WTC11 (cell line): ENCODE data around the gene ATP5PF. TPM values are rescaled to one million over a fixed set of nuclear protein-coding genes. Genes with fewer than 3 reads are reported as not detected.

Source experiments
- ATAC-seq: fragments of 200-7000 bp; cut with Tn5 transposase; 2 replicates; pipeline ENCODE4 v1.10.0; 2021; ENCODE audit warnings: mild to moderate bottlenecking, moderate library complexity
- CTCF ChIA-PET: fragments of 300-600 bp; sonication (Branson Sonifier 250); formaldehyde crosslinking; loops from one replicate; lab custom pipeline; 2021; ENCODE audit warnings: antibody characterized with exemption; lab: Charles Lee
- POLR2A ChIA-PET: fragments of 350-600 bp; sonication (Branson Sonifier 250); formaldehyde crosslinking; loops from one replicate; lab custom pipeline; 2021; ENCODE audit warnings: antibody characterized with exemption; lab: Charles Lee
- DNase-seq: peaks from one replicate; pipeline ENCODE4 v3.0.0; 2021; ENCODE audit warnings: low spot score
- H3K27ac Mint-ChIP-seq: 2 replicates; pipeline ENCODE4 v1.8.0; 2021; ENCODE audit warnings: mixed read lengths
- H3K27me3 Mint-ChIP-seq: 2 replicates; pipeline ENCODE4 v1.8.0; 2021; ENCODE audit warnings: low read depth, mild to moderate bottlenecking, moderate library complexity, mixed read lengths
- H3K36me3 Mint-ChIP-seq: 2 replicates; pipeline ENCODE4 v1.8.0; 2021; ENCODE audit warnings: mixed read lengths
- H3K4me1 Mint-ChIP-seq: 2 replicates; pipeline ENCODE4 v1.8.0; 2022; ENCODE audit warnings: mixed read lengths
- H3K4me3 Mint-ChIP-seq: 2 replicates; pipeline ENCODE4 v1.8.0; 2021; ENCODE audit warnings: mild to moderate bottlenecking, moderate library complexity, mixed read lengths
- H3K9me3 Mint-ChIP-seq: 2 replicates; pipeline ENCODE4 v1.8.0; 2021; ENCODE audit warnings: mixed read lengths
- AR ChIP-seq: fragments of 250-450 bp; sonication (Bioruptor Pico); IDR thresholded peaks from 2 replicates; pipeline ENCODE4 v1.9.0; 2021; ENCODE audit warnings: mild to moderate bottlenecking
- ATF1 ChIP-seq: sonication (generic); formaldehyde crosslinking; IDR thresholded peaks from 2 replicates; pipeline ENCODE4 v1.8.1; 2023; ENCODE audit warnings: mild to moderate bottlenecking, moderate library complexity, missing genetic modification reagents
- CDX4 ChIP-seq: fragments of 250-450 bp; sonication (Bioruptor Pico); IDR thresholded peaks from 2 replicates; pipeline ENCODE4 v1.9.0; 2021; ENCODE audit warnings: moderate library complexity, mild to moderate bottlenecking, inconsistent platforms, borderline replicate concordance
- CREB1 ChIP-seq: sonication (generic); formaldehyde crosslinking; IDR thresholded peaks from 2 replicates; pipeline ENCODE4 v1.8.0; 2023; ENCODE audit warnings: mild to moderate bottlenecking, missing genetic modification reagents
- FOXJ3 ChIP-seq: sonication (generic); formaldehyde crosslinking; IDR thresholded peaks from 2 replicates; pipeline ENCODE4 v1.9.0; 2021; ENCODE audit warnings: missing genetic modification reagents, mild to moderate bottlenecking, borderline replicate concordance
- FOXP1 ChIP-seq: sonication (generic); formaldehyde crosslinking; IDR thresholded peaks from 2 replicates; pipeline ENCODE4 v1.8.0; 2022; ENCODE audit warnings: missing genetic modification reagents, mild to moderate bottlenecking, moderate library complexity, borderline replicate concordance
- GABPB1 ChIP-seq: sonication (generic); formaldehyde crosslinking; IDR thresholded peaks from 2 replicates; pipeline ENCODE4 v1.8.1; 2023; ENCODE audit warnings: mild to moderate bottlenecking, missing genetic modification reagents
- GTF2I ChIP-seq: fragments of 250-450 bp; sonication (Bioruptor Pico); conservative IDR thresholded peaks from 2 replicates; pipeline ENCODE4 v1.4.0; 2021; ENCODE audit warnings: mild to moderate bottlenecking
- JAZF1 ChIP-seq: fragments of 250-450 bp; sonication (Bioruptor Pico); IDR thresholded peaks from 2 replicates; pipeline ENCODE4 v1.9.0; 2021; ENCODE audit warnings: moderate library complexity, mild to moderate bottlenecking, inconsistent platforms
- NFATC4 ChIP-seq: fragments of 250-450 bp; sonication (Bioruptor Pico); IDR thresholded peaks from 2 replicates; pipeline ENCODE4 v1.9.0; 2021; ENCODE audit warnings: mild to moderate bottlenecking
- NFYB ChIP-seq: sonication (generic); formaldehyde crosslinking; conservative IDR thresholded peaks from 2 replicates; pipeline ENCODE4 v1.8.0; 2022; ENCODE audit warnings: low read depth, missing genetic modification reagents
- NR1H2 ChIP-seq: sonication (generic); formaldehyde crosslinking; IDR thresholded peaks from 2 replicates; pipeline ENCODE4 v1.9.0; 2021; ENCODE audit warnings: mild to moderate bottlenecking, moderate library complexity, missing genetic modification reagents
- PRDM15 ChIP-seq: sonication (generic); formaldehyde crosslinking; IDR thresholded peaks from 2 replicates; pipeline ENCODE4 v1.8.0; 2022; ENCODE audit warnings: missing genetic modification reagents
- PRRX2 ChIP-seq: fragments of 250-450 bp; sonication (Bioruptor Pico); IDR thresholded peaks from 2 replicates; pipeline ENCODE4 v1.8.0; 2021; ENCODE audit warnings: mild to moderate bottlenecking
- TCF7 ChIP-seq: sonication (generic); formaldehyde crosslinking; IDR thresholded peaks from 2 replicates; pipeline ENCODE4 v1.8.0; 2022; ENCODE audit warnings: mild to moderate bottlenecking, low read depth, missing genetic modification reagents, moderate library complexity
- TP53 ChIP-seq: sonication (generic); formaldehyde crosslinking; IDR thresholded peaks from 2 replicates; pipeline ENCODE4 v1.8.1; 2023; ENCODE audit warnings: mild to moderate bottlenecking, missing genetic modification reagents
- ZNF281 ChIP-seq: sonication (generic); formaldehyde crosslinking; IDR thresholded peaks from 2 replicates; pipeline ENCODE4 v1.8.0; 2023; ENCODE audit warnings: mild to moderate bottlenecking, missing genetic modification reagents
- ZNF671 ChIP-seq: fragments of 250-450 bp; sonication (Bioruptor Pico); IDR thresholded peaks from 2 replicates; pipeline ENCODE4 v1.8.0; 2021; ENCODE audit warnings: mild to moderate bottlenecking
- total RNA-seq: library from RNA; stranded (reverse); gene quantifications from 3 replicates; pipeline ENCODE4 v1.2.3, GENCODE V29; 2021
- TF ChIP-seq, protein P1 (sequence below): fragments of 250-450 bp; sonication (Bioruptor Pico); IDR thresholded peaks from 2 replicates; pipeline ENCODE4 v2.1.2; 2022; ENCODE audit warnings: mild to moderate bottlenecking, moderate library complexity
- TF ChIP-seq, protein P2 (sequence below): fragments of 200-600 bp; IDR thresholded peaks from 2 replicates; pipeline ENCODE4 v1.8.0; 2022; ENCODE audit warnings: antibody characterized with exemption
- TF ChIP-seq, protein P3 (sequence below): sonication (generic); formaldehyde crosslinking; IDR thresholded peaks from 2 replicates; pipeline ENCODE4 v1.8.0; 2022; ENCODE audit warnings: mild to moderate bottlenecking, missing genetic modification reagents

ATP5PF gene
- total RNA-seq, 1 experiment from 2014 or later: 129 TPM

DNA sequence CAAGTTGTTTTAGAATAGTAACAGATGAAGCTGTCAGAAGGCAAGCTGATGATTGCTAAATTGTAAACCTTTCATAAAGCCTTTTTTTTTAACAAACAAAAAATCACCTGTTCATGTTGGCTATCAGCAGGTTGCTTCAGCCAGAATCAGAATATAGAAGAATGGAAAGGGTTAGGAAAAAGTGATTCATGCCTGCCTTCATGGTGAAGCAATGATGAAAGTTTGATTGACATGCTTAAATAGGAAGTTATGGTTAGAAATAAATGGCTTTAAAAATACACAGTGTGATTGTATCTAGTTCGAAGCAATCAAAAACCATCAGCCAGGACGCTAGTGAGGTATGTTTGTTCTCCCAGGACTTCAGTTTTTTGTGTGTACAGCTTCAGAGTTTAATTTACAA lies 38.0 kb upstream of the ATP5PF start:
- TF ChIP-seq ATF1 (CRISPR knock-in tag) (no peak), NR1H2 (CRISPR knock-in tag) (no peak), GTF2I (CRISPR knock-in tag) (no peak), TP53 (no peak), PRDM15 (CRISPR knock-in tag) (no peak), ZNF671 (CRISPR knock-in tag) (no peak), GABPB1 (CRISPR knock-in tag) (no peak), CREB1 (no peak), JAZF1 (CRISPR knock-in tag) (no peak), NFATC4 (CRISPR knock-in tag) (no peak), TCF7 (CRISPR knock-in tag) (no peak), ZNF281 (CRISPR knock-in tag) (no peak), NFYB (no peak), FOXP1 (CRISPR knock-in tag) (no peak), CDX4 (CRISPR knock-in tag) (no peak)
- TF ChIP-seq, protein P1, sequence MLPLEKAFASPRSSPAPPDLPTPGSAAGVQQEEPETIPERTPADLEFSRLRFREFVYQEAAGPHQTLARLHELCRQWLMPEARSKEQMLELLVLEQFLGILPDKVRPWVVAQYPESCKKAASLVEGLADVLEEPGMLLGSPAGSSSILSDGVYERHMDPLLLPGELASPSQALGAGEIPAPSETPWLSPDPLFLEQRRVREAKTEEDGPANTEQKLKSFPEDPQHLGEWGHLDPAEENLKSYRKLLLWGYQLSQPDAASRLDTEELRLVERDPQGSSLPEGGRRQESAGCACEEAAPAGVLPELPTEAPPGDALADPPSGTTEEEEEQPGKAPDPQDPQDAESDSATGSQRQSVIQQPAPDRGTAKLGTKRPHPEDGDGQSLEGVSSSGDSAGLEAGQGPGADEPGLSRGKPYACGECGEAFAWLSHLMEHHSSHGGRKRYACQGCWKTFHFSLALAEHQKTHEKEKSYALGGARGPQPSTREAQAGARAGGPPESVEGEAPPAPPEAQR (CRISPR knock-in tag): no peak
- TF ChIP-seq, protein P2, sequence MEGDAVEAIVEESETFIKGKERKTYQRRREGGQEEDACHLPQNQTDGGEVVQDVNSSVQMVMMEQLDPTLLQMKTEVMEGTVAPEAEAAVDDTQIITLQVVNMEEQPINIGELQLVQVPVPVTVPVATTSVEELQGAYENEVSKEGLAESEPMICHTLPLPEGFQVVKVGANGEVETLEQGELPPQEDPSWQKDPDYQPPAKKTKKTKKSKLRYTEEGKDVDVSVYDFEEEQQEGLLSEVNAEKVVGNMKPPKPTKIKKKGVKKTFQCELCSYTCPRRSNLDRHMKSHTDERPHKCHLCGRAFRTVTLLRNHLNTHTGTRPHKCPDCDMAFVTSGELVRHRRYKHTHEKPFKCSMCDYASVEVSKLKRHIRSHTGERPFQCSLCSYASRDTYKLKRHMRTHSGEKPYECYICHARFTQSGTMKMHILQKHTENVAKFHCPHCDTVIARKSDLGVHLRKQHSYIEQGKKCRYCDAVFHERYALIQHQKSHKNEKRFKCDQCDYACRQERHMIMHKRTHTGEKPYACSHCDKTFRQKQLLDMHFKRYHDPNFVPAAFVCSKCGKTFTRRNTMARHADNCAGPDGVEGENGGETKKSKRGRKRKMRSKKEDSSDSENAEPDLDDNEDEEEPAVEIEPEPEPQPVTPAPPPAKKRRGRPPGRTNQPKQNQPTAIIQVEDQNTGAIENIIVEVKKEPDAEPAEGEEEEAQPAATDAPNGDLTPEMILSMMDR: no peak
- ChIA-PET POLR2A (no interaction called here), CTCF (no interaction called here)
- ATAC-seq: no peak
- no peak overlapping the region for H3K4me3 Mint-ChIP-seq
- no peak overlapping the region for H3K27ac Mint-ChIP-seq
- no peaks in the 10 kb centered on the region for H3K4me1 Mint-ChIP-seq
- DNase-seq: no peak
- H3K36me3 Mint-ChIP-seq: no peaks in the 10 kb centered on the region
- H3K27me3 Mint-ChIP-seq: no peaks in the 10 kb centered on the region
- no peaks in the 10 kb centered on the region for H3K9me3 Mint-ChIP-seq

DNA sequence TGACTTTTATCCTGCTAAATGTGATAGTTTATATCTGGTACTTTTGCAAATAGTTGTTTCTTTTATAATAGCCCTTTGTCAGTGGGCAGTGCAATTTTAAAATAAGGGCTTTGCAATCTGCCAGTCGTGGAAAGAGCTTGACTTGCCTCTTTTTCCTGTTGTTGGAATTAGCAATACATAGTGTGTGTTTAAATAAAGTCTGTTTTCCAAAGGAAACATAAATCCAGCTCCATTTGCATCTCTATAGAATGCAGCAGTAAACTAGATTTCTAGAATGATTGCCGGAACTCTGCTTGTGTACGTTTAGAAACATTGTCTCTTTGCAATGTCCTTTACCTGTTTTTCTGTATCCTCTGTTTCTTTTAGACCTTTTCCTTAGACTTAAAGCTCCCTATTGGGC lies 33.2 kb upstream of the ATP5PF start:
- no peaks in the 10 kb centered on the region for H3K9me3 Mint-ChIP-seq
- ATAC-seq: no peak
- peaks cover 22% of the 10 kb centered on the region for H3K36me3 Mint-ChIP-seq
- ChIA-PET CTCF (interaction anchor here (1.7 kb wide), 1 partner anchor 34 kb away, joined by 5 read pairs; no protein-coding TSS in a partner anchor), POLR2A (no interaction called here)
- DNase-seq: no peak
- H3K27ac Mint-ChIP-seq: no peak overlapping the region
- no peak overlapping the region for H3K4me3 Mint-ChIP-seq
- H3K4me1 Mint-ChIP-seq: no peaks in the 10 kb centered on the region
- H3K27me3 Mint-ChIP-seq: no peaks in the 10 kb centered on the region
- TF ChIP-seq, protein P1 (CRISPR knock-in tag): no peak
- no peak for TF ChIP-seq PRRX2 (CRISPR knock-in tag)
- no peak for TF ChIP-seq AR (CRISPR knock-in tag)
- TF ChIP-seq, protein P3, sequence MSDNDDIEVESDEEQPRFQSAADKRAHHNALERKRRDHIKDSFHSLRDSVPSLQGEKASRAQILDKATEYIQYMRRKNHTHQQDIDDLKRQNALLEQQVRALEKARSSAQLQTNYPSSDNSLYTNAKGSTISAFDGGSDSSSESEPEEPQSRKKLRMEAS (CRISPR knock-in tag): no peak
- no peak for TF ChIP-seq FOXJ3 (CRISPR knock-in tag)
